Measurements from ENCODE around the gene NOD1.

The NOD1 gene

DNA sequence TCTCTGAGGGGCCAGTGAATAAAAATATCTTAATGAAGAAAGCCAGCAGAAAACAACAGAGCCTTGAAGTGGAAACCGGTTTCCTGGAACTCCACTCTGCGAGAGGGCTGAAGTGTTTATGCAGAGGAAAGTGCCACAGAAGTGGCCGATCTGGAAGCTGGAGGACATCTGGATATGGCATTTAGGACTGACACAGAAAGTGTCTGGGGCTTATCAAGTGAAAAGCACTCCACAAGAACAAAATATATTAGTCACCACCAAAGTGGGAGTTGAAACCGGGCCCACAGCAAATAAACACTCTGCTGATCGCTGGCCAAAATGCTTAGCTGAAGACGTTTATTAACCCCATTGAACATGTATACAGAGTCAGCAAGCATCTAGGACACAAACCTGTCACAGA lies 7.8 kb downstream of the NOD1 start:
- DNase-seq (ENCODE audit: low read depth in 2 of 2, low spot score in 1 of 2) = no peak

DNA sequence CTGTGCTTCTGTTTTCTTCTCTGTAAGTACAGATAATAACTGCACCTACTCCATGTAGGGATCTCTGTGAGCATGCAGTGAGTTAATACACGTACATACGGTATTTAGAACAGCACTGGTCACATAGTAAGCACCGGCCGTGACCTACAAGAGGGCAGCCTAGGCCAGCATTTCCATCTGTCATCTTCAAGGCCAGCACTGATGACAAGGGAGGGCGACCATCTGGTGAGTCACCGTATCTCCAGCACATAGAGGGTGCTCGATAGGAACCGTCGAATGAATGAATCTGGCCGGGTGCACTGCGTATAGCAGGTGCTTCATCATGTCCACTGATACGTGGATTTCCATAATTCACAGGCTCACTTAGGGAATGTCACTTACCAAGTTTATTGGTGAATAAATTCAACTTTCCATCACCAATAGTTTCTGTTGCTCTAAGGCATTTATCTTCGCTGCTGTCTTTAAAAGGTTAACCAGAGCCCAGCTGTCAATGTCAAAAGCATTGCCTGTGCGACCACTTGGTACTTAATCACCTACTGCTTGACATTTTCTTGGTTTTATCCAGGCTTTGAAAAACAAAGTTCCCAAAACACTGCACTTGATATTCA lies 8.3 kb downstream of the NOD1 start:
- DNase-seq (ENCODE audit: low read depth in 2 of 2, low spot score in 1 of 2) = no peak

DNA sequence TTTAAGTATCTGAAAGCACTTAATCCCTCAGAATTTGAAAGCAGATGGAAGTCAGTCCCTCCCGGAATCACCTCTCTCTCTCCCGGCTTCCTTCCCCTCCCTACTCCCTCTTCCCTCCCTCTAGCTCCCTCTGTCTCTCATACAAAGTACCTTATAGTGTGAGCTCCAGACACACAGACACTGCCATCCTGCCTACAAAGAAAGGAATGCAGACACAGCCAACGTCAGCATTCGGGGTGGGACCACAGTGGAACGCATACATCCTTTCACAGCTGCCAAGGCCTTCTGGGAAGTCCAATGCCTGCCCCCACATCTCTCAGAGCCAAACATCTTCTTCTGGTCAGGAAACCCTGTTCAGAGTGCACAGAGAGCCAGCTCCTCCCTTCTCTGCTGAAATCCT lies 9.3 kb downstream of the NOD1 start:
- DNase-seq (ENCODE audit: low read depth in 2 of 2, low spot score in 1 of 2) = no peak

DNA sequence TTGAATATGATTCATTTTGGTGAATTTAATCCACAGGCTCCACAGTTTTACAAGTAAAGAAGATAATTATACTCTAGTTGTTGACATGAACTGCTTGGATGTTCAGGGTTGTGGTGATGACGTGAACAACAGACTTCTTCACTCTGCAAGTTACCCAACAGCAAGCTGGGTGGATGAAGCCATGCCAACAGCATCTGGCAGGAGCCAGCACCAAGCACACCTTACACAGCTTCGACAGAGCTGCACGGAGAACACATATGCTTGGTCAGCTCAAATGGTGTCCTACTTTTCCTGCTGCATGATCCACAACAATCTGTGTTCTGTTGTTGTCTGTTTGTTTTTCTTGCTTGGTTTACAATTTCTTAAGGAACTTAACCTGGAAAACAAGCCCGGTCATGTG lies 9.8 kb downstream of the NOD1 start:
- DNase-seq (ENCODE audit: low read depth in 2 of 2, low spot score in 1 of 2) = no peak

GRCh38 chr7:30468041-30468440 lies 10.5 kb downstream of the NOD1 start:
- DNase-seq (ENCODE audit: low read depth in 2 of 2, low spot score in 1 of 2) = no peak

DNA sequence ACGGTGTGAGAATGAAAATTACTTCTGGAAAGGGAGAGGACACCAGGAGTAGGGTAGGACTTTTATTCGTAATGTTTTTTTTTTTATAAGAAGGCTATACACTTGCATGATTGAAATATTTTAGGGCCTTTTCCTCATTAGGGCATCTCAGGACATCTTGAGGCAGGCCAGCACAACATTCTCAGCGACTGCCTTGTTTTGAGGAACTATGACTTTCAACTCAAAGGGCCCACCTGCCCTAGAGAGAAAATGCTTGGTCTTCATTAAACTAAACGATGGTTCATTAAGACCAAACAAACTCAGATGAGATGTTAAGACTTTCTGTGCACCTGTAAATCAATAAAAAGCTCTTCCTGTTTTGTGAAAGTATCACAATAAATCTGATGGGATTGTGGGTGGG lies 11.3 kb downstream of the NOD1 start:
- DNase-seq (ENCODE audit: low read depth in 2 of 2, low spot score in 1 of 2) = no peak

DNA sequence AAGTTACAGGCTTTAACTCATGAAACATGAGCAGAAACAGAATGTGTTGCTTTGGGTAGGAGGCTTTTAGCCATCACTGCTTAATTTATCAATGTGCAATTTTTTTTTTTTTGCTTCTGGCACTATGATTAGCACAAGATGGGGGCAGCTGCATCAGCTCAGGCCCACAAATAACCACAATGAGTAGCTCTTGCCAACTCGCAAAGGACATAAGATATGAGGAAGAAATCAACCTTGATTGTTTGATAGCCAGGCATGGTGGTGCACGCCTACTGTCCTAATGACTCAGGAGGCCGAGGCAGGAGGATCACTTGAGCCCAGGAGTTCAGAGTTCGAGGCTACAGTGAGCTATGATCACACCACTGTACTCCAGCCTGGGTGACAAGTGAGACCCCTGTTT lies 12.3 kb downstream of the NOD1 start:
- no peak for DNase-seq (ENCODE audit: low read depth in 2 of 2, low spot score in 1 of 2)

DNA sequence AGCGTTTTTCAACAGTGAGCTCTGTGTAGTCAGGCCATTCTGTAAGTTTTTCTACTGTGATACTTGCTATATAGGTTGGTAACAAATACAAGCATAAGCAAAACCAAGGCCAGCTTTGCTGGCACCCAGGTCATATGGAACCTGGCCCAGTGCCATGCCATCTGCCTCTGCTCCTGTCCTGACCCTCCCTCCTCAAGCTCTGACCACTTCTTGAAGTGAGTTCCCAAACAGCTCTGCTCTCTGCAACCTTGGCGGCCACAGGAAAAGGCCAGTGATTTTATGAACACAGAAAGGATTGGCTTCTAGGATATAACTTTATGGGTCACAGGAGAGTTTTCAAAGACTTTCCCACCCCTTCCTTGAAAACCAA lies 12.8 kb downstream of the NOD1 start:
- no peak for DNase-seq (ENCODE audit: low read depth in 2 of 2, low spot score in 1 of 2)

- DNase-seq (ENCODE audit: low read depth in 2 of 2, low spot score in 1 of 2) = no peak
These were observed 13.4 kb downstream of the NOD1 start for GRCh38 chr7:30465046-30465810.

GRCh38 chr7:30464231-30464671 lies 14.3 kb downstream of the NOD1 start:
- no peak for DNase-seq (ENCODE audit: low read depth in 2 of 2, low spot score in 1 of 2)

GRCh38 chr7:30463405-30464145 lies 15.0 kb downstream of the NOD1 start:
- no peak for DNase-seq (ENCODE audit: low read depth in 2 of 2, low spot score in 1 of 2)

DNA sequence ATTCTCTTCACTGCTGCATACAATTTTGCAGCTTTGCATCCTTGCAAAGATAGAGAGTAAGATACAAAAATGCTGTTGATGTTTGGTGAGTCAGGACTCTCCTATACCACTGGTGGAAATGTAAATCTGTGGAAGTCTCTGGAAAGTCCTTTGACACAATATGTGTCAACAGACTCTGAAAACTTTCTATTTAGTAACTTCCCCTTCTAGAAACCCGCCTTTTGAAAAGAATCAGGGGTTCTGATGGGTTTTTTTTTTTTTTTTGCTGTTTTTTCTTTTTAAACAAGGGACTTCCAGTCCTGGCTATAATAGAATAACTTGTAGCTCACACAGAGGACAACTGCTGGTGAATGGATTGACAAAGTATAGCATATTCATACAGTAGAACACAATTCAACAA lies 16.4 kb downstream of the NOD1 start:
- DNase-seq (ENCODE audit: low read depth in 2 of 2, low spot score in 1 of 2) = no peak

DNA sequence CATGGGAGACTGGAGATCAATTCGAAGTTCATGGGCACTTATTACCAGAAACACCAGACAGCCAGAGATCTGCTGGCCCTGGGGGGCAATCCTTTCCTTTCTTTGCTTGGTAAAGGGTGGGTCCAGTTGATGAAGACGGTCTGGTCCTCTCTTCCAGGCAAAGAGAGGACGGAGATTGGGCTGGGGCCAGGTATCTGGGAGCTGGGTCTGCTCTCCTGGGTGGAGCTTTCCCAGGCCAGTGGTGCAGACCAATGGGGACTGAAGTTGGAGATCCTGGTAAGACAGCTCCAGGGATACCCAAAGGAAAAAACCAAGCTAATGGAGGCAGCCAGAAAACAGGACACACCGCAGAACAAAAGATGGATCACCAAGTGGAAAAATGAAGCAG lies 18.3 kb downstream of the NOD1 start:
- DNase-seq (ENCODE audit: low read depth in 2 of 2, low spot score in 1 of 2) = no peak

- no peak for DNase-seq (ENCODE audit: low read depth in 2 of 2, low spot score in 1 of 2)
These were observed 18.9 kb downstream of the NOD1 start for GRCh38 chr7:30459591-30460245.

- no peak for DNase-seq (ENCODE audit: low read depth in 2 of 2, low spot score in 1 of 2)
These were observed 20.3 kb downstream of the NOD1 start for GRCh38 chr7:30458311-30458710.

DNA sequence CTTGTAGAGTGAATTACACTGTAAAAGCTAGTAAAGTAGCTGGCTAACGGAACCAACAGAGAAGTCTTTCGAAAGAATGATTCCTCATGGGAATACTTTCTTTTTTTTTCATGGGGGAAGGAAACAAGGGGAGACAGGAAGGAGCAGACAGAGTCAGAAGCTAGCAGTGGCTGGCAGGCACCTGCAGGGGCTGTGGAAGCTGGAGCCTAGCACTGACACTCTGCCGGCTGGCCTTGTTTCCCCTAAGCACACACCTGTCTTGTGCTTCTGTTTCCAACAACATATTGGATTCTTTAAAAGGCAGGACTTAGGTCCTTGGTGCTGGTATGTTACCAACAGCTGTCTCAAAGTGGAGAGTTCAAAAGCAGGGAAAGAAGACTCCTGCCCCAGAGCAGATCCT lies 24.7 kb downstream of the NOD1 start:
- no peak for DNase-seq (ENCODE audit: low read depth in 2 of 2, low spot score in 1 of 2)

GRCh38 chr7:30453016-30453415 lies 25.6 kb downstream of the NOD1 start:
- DNase-seq (ENCODE audit: low read depth in 2 of 2, low spot score in 1 of 2) = no peak

GRCh38 chr7:30452280-30452930 lies 26.2 kb downstream of the NOD1 start:
- DNase-seq (ENCODE audit: low read depth in 2 of 2, low spot score in 1 of 2) = no peak

GRCh38 chr7:30451539-30452279 lies 26.9 kb downstream of the NOD1 start:
- DNase-seq (ENCODE audit: low read depth in 2 of 2, low spot score in 1 of 2) = no peak

DNA sequence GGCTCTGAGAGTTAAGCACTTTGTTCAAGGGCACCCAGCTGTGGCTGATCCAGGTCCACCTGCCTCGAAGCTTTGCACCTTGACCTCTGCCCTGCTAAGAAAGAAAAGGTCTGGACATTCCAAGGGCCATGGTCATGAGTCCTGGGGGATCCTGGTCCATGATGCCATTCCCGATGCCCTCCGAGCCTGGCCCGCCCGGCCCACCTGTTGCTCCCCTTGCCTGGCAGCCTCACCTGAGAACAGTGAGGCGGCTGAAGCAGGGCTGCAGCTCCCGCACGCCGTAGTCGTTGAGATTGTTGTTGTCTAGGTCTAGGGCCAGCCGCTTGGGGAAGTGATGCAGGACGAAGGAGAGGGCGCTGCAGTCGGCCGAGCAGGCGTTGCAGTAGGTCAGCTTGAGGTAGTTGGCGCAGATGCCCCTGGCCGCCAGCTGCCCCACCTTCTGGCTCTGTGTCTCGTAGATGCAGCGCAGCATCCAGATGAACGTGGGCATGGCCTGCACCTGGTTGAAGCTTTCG lies 27.5 kb downstream of the NOD1 start:
- no peak for DNase-seq (ENCODE audit: low read depth in 2 of 2, low spot score in 1 of 2)
